HG02884 (cell line): Measurements from ENCODE around the gene SNX4.
"Not testable (repeated sequence)": the region's sequence is repeated elsewhere in the genome, so short reads cannot be mapped to it uniquely, and the experiment has no call there.

Experiments
- ATAC-seq: cut with Tn5 transposase; IDR thresholded peaks from one replicate; pipeline ENCODE4 v1.9.1; 2021; ENCODE audit warnings: mild to moderate bottlenecking, moderate library complexity; ENCODE audit not compliant: unreplicated experiment

Gene SNX4

GRCh38 chr3:125519678-125520562 is at the start of gene SNX4:
SNX4 (minus strand) TSS chr3:125520202; CDS start chr3:125520172, 30 bp downstream.
- ATAC-seq = peak; percentile 79

- no peak for ATAC-seq
These were observed 36.3 kb upstream of the SNX4 start for GRCh38 chr3:125556314-125556713.

GRCh38 chr3:125552401-125552800 is 32.4 kb upstream of the SNX4 start:
- no peak for ATAC-seq

- ATAC-seq = no peak
These were observed 8.9 kb upstream of the SNX4 start for GRCh38 chr3:125528920-125529319.

GRCh38 chr3:125525153-125525552 is 5.2 kb upstream of the SNX4 start:
- no peak for ATAC-seq

- ATAC-seq = not testable (repeated sequence)
These were observed 539 bp upstream of the SNX4 start for GRCh38 chr3:125520563-125520919.

GRCh38 chr3:125515421-125515820 is 4.6 kb downstream of the SNX4 start:
- ATAC-seq = no peak

- ATAC-seq = no peak
These were observed 6.4 kb downstream of the SNX4 start for GRCh38 chr3:125513490-125514115.

GRCh38 chr3:125512135-125512920 is 7.7 kb downstream of the SNX4 start:
- ATAC-seq = peak; percentile 62

GRCh38 chr3:125511420-125512118 is 8.4 kb downstream of the SNX4 start:
- ATAC-seq = no peak

GRCh38 chr3:125507128-125507527 is 12.9 kb downstream of the SNX4 start:
- ATAC-seq = no peak

GRCh38 chr3:125498630-125499029 is 21.4 kb downstream of the SNX4 start:
- ATAC-seq = no peak

- ATAC-seq = no peak
These were observed 23.3 kb downstream of the SNX4 start for GRCh38 chr3:125496701-125497100.

GRCh38 chr3:125482406-125482805 is 37.6 kb downstream of the SNX4 start:
- ATAC-seq = no peak

- ATAC-seq = no peak
These were observed 38.2 kb downstream of the SNX4 start for GRCh38 chr3:125481786-125482185.

- ATAC-seq = not testable (repeated sequence)
These were observed 38.6 kb downstream of the SNX4 start for GRCh38 chr3:125481375-125481759.

GRCh38 chr3:125480656-125481374 is 39.2 kb downstream of the SNX4 start:
- no peak for ATAC-seq

GRCh38 chr3:125479091-125479490 is 40.9 kb downstream of the SNX4 start:
- no peak for ATAC-seq

GRCh38 chr3:125478326-125478725 is 41.7 kb downstream of the SNX4 start:
- no peak for ATAC-seq

GRCh38 chr3:125477701-125478100 is 42.3 kb downstream of the SNX4 start:
- no peak for ATAC-seq
